ENCODE results near the gene ABCA7.
A peak's percentile ranks its signal among the peaks of the same experiment; 100 is the strongest.

The ABCA7 gene

DNA sequence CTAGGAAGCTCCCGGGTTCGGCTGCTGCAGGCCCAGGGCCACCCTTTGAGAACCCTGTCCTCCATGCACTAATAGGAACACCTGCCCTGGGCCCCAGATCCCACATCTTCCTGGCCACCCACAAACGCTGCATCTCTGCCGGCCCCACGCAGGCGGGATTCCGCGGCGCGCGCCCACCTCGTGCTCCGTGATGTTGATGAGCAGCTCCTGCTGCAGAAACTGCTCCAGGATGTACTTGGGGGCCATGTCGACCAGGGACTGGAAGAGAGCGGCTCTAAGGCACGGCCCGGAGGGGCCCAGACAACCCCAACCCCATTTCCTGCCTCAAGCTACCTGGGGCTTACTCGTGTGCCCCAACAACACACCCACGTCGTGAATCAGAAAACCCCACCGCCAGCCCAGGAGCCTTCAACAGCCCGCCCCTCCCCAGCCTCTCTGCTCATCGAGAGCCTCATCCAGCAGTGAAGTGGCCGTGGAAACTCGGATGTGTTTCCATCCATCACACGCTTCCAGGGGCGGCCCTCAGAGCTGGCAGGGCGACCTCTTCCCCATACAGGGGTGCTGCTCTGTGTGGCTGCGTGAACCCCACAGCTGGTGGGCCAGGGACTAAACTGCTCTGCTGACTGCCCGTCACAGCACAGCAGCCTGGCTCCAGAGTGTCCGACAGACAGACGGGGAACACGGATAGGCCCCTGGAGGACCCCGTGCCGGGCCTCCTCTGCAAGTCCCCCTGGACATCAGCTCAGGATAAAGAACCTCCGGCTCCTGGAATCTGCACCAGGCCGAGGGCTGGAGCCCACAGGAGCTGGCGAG lies 51.0 kb downstream of the ABCA7 start:
- no peak for FAIRE-seq

DNA sequence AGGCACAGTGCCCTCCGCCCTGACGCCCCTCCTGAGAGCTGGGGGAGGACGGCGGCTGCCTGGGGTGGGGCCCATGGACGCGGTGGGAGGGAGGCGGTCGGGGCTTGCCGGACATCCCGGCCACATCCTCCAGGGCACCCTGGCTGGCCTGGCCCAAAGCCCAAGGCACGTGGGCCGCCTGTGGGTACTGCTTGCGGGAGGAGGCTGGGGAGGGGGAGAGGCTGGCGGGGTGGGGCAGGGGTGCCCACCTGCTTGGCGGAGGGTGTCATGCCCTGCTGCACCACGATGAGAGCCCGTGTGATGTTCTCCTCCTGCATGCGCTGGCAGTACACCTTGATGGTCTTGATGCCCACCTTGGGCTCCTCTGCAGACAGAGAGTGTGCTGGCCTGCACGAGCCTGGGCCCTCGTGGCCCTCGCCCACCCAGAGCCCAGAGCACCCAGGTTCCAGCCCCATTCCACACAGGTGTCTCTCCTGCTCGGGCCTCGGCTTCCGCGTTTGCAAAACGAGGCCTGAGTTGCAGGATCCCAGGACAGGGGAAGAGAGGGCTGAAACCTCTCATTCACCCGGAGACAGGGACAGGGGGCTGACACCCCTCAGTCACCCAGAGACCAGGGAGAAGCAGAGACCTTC lies 51.8 kb downstream of the ABCA7 start:
- no peak for FAIRE-seq

DNA sequence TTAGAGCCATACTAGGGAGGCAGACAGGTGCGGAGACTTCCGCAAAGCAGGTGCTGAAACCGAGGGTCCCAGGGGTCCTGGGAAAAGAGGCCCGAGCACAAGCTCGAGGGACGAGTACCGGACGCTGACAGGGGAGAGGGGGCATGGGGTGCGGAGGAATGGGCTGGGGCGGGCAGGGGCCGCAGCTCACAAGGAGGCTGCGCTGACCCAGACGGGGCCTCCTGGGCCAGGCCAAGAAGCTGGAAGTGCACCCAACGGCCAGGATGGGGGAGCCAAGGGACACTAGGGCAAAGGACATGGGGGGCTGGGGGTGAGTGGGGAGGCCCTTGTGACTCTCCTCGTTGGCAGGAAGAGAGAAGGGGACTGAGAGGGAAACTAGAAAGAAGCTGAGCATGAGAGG lies 53.4 kb downstream of the ABCA7 start:
- FAIRE-seq: no peak

DNA sequence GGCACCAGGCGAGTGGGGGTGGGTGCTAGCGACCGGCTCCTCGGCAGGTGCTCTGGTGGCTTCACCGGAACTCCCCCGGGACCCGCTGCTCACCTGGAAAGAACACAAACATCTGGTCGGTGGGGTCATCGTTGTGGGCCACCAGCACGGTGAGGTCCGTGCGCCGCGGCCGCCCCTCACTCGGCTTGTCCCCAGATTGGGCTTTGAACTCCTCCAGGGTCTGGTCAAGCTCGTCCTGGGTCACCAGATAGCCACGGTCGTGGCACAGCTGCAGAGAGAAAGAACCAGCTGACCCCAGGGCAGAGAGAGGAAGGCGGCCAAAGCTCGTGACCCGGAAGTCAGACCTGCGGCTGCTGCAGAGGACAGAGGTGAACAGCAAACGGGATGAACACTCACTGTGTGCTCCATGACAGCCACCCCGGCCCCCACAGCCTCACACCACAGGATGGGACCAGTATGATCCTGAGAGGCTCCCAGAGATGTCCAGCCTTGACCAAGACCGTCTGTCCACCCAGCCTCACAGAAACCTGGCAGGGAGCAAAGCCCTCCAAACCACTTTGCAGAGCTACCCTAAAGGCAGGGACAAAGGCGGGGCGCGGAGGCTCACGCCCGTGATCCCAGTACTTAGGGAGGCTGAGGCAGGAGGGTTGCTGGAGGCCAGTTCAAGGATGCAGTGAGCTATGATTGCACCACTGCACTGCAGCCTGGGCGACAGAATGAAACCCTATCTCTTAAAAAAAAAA lies 54.1 kb downstream of the ABCA7 start:
- no peak for FAIRE-seq

DNA sequence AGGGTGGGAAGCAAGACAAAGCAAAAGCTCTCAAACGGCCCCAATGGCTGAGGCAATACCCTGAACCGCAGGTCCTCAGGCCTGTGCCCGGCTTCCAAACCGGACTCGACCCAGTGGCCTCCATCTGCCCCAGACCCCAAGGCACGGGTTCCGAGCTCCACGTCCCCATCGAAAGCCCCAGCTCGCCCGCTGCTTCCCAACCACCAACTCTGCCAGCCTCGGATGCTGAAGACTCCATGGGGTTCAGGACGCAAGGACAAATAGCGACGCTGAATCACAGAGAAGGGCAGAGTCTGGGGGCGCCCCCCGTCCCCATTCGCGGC lies 54.7 kb downstream of the ABCA7 start:
- FAIRE-seq: no peak

DNA sequence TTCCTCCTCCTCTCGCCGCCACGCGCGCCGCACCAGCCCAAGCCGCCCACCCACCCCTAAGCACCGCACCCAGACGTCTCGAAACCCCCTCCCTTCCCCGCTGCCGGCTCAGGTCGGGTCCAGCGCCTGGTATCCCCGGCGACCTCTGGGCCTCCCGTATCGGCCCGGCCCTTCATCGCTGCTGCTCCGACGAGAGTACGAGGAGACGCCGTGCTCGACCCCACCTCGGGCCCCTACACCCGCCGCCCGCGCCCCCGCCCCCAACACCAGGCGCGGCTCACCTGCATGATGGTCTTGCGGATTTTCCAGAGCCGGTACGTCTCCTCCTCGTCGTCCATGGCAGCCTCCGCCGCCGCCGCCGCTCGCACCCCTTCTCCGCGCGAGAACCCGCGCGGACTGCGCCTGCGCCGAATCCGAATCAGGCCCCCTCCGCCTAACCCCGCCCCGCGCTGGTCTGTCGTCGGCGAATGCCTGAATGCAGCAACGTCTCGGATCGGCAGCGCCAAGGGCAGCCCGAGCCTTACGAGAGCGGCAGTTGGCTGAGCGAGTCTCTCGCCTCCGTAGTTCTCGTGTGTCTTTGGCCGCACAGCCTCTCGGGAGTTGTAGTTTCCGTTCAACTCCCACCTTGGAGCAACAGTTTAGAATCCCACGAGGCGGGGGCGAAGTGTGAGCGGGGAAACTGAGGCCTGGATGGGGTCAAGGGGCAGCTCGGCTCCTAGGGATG lies 55.2 kb downstream of the ABCA7 start, which contains the start of gene POLR2E:
Gene POLR2E (minus strand): TSS at position 398 of the 724 bp plus-strand sequence. CDS start 60 bp downstream, at position 338.
- FAIRE-seq: peak; percentile 87

DNA sequence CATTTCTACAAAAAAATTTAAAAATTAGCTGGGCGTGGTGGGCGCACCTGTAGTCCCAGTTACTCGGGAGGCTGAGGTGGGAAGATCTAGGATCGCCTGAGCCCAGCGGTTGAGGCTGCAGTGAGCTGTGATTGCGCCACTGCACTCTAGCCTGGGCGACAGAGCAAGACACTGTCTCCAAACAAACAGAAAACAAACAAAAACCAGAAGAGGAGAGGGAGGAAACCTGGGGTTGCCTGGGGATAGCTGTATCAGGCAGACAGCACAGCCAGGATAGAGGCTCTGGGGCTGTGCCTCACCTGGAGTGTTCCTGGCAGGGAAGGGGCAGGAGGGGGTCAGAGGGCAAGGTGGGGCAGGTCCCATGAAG lies 57.9 kb downstream of the ABCA7 start:
- no peak for FAIRE-seq

DNA sequence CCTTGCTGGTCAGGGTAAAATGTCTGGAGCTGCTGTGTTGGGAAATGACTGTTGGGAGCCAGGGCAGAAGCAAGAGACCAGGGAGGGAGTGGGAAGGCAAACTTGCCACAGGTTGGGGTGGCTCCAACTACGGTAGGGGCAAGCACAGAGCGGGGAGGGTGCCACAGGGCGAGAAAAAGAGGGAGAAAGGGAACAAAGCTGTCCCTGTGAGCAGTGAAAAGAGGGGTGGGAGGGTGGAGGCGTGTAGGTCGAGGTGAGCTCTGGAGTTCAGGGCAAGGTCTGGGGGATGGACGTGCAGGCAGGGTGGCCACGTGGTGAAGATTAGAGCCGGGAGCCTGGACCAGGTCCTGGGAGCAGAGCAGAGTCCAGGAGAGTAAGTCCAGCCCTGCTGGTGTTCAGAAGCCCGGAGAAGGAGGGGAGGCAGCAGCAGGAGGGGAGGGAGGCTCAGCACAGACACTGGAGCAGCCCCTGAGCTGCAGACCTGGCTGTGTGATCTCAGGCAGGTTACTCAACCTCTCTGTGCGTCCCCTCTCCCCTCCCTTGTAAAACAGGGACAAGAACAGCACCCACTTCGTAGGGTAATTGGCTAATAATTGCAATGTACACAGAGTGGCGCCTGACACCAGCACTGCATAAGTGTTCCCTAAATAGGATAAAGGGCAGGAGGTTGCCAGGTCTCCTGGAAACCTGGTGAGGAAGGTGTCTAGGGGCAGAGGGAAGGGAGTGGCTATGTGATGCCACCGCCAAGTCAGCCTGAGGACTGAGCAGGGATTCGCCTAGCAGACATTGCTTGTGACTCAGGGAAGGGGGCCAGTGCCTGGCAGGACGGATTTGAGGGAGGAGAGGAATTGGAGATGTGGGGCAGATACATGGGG lies 58.5 kb downstream of the ABCA7 start:
- no peak for FAIRE-seq

DNA sequence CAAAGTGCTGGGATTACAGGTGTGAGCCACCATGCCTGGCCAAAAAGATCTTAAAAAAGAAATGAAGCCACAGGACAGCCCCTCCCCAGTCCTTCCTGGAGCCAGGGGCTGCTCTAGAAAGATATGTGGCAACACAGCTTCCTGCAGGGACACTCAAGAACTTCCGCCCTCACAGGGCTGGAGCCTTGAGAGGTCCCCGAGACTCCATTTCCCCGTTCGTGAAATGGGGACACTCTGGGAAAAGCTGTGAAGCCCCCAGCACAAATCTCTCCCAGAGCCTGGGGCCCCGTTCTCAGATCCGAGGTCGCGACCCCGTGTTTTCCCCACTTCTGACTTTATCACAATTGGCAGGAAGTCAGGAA lies 61.4 kb downstream of the ABCA7 start:
- no peak for FAIRE-seq

DNA sequence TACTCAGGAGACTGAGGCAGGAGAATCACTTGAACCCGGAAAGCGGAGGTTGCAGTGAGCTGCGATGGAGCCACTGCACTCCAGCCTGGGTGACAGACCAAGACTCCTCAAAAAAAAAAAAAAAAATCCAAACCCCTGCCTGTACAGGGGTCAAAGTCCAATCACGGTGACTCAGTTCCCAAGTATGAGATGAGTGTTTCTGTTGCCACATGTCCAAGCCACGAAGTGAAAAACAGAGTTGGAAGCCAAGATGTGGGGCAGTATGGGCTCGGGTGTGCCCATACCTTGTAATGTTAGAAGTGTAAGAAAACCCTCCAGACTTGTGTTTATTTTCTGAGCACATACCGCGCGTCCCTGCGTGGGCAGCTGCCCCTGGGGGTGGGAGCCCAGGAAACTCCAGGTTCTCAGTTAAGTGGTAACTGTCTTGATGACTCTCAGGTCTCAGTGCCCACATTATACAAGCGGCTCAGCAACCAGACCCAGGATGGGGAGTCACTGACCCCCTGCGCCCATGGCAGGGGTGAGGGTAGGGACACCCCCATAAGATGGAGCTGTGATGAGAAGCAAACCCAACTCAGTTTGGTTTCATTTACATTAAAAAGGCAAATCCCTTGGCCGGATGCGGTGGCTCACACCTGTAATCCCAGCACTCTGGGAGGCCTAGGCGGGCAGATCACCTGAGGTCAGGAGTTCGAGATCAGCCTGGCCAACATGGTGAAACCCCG lies 62.7 kb downstream of the ABCA7 start:
- FAIRE-seq: no peak

DNA sequence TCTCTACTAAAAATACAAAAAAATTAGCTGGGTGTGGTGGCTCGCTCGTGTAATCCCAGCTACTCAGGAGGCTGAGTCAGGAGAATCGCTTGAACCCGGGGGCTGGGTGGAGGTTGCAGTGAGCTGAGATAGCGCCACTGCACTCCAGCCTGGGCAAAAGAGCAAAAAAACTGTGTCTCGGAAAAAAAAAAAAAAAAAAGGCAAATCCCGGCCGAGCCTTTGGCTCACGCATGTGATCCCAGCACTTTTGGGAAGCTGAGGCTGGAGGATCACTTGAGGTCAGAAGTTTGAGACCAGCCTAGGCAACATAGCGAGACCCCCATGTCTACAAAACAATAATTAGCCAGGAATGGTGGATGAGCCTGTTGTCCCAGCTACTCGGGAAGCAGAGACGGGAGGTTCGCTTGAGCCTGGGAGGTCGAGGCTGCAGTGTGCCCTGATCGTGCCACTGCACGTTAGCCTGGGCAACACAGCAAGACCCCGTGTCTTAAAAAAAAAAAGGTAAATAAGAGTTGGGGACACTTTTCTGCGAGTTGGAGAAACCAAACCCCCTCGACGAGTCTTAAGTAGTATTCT lies 63.3 kb downstream of the ABCA7 start:
- no peak for FAIRE-seq

DNA sequence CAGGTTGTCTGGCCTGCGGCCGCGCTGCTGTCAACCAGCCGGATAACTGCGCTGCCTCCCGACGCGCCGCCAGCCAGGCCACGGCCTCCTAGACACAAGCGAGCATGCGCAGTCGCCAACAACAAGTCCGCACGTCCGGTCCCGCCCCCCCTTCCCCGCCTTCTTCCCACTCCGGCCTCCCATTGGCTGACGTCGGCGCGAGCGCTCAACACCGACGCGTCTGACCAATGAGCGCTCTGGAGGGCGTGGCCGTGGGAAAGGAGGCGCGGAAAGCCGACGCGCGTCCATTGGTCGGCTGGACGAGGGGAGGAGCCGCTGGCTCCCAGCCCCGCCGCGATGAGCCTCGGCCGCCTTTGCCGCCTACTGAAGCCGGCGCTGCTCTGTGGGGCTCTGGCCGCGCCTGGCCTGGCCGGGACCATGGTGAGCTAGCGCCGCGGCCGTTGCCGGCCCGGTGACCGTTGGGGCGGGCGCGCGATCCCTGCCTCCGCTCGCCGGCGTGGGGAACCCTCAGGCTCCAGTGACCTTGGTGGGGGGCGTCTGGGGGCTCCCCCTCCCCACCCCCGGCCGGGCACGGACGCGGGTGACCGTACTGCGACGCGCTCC lies 63.9 kb downstream of the ABCA7 start, which contains the start of gene GPX4:
Gene GPX4 (plus strand): TSS at position 287 of the 603 bp plus-strand sequence. CDS start 50 bp downstream, at position 337.
- FAIRE-seq: peak; percentile 92

DNA sequence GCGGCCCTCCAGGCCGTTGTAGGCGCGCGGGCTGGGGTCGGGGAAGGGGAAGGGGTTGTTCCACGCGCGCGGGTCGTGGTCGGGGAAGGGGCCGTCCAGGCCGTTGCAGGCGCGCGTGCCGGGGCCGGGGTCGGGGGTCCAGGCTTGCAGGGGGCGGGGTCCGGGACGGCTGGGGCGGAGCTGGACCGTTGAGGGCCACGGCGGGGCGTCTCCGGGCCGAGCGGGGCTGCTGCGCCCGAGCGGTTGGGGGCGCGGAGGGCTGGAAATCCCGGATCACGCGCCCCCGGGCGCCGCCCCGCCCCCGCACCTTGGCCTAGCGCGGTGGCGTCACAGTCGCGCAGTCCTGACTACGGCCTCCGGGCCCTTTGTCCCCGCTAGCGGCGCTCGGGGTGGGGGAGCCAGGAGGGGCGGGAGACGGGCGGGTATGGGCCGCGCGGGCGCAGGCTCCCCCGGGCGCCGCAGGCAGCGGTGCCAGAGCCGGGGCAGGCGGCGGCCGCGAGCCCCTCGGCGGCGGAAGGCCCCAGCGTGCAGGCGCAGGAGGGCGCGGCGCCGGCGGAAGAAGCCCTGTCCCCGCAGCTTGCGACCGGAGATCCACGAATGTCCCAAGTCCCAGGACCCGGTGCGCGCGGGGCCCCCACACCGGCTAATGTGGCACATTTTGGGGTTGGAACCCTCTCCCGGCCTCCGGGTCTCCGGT lies 64.6 kb downstream of the ABCA7 start:
- FAIRE-seq: no peak

DNA sequence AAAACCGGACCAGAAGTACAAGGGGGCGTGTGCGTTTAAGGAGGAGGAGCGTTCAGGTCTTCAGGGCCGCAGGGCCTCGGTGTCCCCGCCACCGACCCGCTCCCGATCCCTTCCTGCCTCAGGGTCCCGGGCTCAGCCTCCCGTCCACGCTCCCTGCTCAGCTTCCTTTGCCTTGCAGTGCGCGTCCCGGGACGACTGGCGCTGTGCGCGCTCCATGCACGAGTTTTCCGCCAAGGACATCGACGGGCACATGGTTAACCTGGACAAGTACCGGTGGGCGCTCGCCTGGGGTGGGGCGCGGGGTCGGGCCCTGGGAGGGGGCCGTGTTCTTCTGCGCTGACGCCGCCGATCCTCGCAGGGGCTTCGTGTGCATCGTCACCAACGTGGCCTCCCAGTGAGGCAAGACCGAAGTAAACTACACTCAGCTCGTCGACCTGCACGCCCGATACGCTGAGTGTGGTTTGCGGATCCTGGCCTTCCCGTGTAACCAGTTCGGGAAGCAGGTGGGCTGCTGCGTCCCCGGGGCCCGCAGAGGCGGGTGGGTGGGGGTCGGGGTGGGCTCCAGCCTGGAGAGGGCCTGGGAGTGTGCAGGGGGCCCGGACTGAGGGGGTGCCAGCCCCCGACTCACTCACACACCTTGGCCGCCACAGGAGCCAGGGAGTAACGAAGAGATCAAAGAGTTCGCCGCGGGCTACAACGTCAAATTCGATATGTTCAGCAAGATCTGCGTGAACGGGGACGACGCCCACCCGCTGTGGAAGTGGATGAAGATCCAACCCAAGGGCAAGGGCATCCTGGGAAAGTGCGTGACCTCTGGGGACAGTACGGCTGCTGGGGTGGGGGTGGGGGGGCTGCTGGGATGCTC lies 65.3 kb downstream of the ABCA7 start:
- no peak for FAIRE-seq

DNA sequence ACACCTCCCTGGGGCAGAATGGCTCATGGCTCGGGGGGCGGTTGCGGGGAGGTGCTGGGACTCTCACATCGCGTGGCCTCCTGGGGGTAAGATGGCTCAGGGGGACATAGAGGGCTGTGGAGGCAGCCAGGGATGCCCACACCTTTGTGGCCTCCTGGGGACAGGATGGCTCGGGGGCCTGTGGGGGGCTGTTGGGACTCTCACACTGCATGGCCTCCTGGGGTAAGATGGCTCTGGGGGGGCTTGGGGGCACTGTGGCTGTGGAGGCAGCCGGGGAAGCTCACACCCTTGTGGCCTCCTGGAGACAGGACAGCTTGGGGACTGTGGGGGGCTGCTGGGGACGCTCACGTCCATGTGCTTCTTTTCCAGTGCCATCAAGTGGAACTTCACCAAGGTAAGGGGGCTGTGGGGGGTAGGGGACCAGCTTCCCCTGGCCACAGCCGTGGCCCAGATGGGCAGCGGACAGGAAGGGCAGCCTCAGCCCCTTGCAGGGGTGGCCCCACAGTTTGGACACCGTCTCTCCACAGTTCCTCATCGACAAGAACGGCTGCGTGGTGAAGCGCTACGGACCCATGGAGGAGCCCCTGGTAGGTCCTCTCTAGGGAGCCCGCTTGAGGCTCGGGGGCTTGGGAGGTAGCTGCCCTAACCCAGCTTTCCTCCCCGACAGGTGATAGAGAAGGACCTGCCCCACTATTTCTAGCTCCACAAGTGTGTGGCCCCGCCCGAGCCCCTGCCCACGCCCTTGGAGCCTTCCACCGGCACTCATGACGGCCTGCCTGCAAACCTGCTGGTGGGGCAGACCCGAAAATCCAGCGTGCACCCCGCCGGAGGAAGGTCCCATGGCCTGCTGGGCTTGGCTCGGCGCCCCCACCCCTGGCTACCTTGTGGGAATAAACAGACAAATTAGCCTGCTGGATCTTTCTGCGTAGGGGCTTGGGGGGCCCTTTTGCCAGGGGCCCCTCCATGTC lies 66.2 kb downstream of the ABCA7 start:
- no peak for FAIRE-seq

DNA sequence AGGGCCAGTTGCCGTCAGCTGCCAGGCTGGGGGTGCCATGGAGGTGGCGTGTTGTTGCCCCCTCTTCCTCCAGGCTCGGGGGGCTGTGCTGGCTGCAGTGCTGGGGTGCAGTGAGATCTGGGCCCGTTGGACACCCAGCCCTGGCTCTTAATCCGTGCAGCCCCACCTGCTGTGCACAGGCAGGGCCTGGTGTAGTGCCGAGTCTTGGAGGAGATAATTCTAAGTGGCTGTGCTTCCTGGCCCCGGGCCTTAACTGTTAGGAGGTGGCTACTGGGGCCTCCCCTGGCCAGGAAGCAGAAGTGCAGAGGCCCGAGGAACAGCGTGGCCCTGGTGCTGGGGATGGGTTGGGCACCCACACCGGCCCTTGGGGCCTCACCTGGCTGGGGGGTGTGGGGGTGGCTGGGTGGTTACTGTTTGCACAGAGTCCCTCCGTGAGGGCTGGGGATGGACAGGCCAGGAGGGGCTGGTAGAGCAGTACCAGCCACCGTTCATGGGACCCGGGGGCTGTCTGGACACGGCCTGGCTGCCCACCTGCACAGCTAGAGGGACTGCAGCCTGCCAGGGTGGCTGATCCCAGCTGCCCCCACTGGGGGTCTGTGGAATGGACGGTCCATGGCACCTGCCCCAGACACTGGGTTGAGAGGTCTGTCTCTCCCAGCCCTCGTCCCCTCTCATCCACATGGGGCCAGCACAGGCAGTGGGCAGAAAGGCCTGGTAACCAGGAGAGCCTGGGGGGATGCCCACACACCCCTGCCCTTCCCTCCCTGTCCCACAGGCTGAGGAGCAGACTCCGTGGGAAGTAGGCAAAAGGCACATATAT lies 67.1 kb downstream of the ABCA7 start:
- no peak for FAIRE-seq

All from TTC549 (cell line).